ENCODE results near the gene MTHFD1L.

Gene MTHFD1L

DNA sequence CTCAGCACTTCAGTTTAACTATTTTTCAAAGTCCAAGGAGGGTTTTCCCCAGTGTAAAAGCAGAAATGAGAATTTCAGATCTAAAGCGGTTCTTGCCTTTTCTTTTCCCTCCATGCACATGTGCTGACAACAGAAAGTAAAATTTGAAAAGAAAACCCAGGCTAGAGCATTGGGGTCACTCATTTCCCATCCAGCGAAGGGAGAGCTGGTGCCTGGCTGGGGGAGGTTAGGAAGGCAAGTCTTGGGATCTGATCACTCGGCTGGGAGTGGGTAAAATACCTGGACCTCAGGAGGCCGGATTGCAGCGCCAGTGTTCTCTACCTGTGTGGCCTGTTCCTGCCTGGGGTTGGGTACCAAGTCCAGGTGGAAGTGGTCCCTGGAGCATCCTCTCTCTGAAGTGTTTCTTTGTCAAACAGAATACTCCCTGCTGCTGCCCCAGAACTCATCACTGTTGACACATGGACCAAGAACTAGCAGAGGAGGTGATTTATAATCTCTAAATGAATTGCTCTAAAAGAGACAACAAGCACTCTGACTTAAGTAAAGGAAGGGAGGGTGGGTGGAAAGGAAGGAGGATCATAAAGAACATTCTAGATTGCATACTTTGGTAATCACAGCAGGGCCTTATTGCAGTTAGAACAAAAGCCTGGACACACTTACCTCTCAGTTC lies 136.0 kb downstream of the MTHFD1L start:
- no peak overlapping the region for H3K4me3 ChIP-seq (ENCODE audit: low read length)
- no peaks in the 10 kb centered on the region; the same call in 1 of the 2 replicates for H3F3A ChIP-seq (ENCODE audit: control insufficient read depth, insufficient read depth)
- H3K27me3 ChIP-seq (ENCODE audit: control insufficient read depth, low read length), result no peaks in the 10 kb centered on the region
- H4K20me1 ChIP-seq (ENCODE audit: control insufficient read depth, insufficient read depth, low read depth, low read length), result no peaks in the 10 kb centered on the region
- H3K36me3 ChIP-seq (ENCODE audit: control insufficient read depth, low read length), result peaks cover 9% of the 10 kb centered on the region
- H3K27ac ChIP-seq (ENCODE audit: low read depth, low read length), result no peak overlapping the region
- no peaks in the 10 kb centered on the region for H3K9me3 ChIP-seq (ENCODE audit: control insufficient read depth, insufficient read depth, low read length)
- H3K9me2 ChIP-seq (replicated peaks; ENCODE audit: control insufficient read depth, low read length), result no peaks in the 10 kb centered on the region
- H3K79me2 ChIP-seq (ENCODE audit: control insufficient read depth, low read length), result no peaks in the 10 kb centered on the region
- no peaks in the 10 kb centered on the region for H3K4me1 ChIP-seq (ENCODE audit: control insufficient read depth, low read length)
- no peak for TF ChIP-seq EZH2phosphoT487 (IDR thresholded peaks at IDR 0.05; ENCODE audit: borderline replicate concordance, low read length)
- TF ChIP-seq, protein P1, sequence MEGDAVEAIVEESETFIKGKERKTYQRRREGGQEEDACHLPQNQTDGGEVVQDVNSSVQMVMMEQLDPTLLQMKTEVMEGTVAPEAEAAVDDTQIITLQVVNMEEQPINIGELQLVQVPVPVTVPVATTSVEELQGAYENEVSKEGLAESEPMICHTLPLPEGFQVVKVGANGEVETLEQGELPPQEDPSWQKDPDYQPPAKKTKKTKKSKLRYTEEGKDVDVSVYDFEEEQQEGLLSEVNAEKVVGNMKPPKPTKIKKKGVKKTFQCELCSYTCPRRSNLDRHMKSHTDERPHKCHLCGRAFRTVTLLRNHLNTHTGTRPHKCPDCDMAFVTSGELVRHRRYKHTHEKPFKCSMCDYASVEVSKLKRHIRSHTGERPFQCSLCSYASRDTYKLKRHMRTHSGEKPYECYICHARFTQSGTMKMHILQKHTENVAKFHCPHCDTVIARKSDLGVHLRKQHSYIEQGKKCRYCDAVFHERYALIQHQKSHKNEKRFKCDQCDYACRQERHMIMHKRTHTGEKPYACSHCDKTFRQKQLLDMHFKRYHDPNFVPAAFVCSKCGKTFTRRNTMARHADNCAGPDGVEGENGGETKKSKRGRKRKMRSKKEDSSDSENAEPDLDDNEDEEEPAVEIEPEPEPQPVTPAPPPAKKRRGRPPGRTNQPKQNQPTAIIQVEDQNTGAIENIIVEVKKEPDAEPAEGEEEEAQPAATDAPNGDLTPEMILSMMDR (IDR thresholded peaks at IDR 0.05; ENCODE audit: low read depth, low read length, poor library complexity, severe bottlenecking), result no peak
- no peak overlapping the region for H3K4me2 ChIP-seq (ENCODE audit: low read length)

DNA sequence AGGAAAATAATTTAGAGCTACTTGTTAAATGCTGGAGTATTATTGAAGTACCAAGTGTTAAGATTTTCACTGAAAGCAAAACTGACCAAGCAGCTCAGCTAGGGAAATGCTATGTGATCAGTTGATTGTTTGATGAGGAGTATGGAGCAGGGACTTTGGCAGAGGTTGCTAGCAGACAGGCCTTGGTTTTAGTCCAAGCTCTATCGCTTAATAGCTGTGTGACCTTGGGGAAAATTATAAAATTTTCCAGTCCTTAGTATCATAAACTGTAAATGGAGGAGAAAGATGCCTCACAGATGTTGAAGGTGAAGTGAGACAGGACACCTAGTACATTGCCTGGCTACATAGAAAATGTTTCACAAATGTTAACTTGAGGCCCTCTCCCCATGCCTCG lies 136.6 kb downstream of the MTHFD1L start:
- TF ChIP-seq, protein P1 (IDR thresholded peaks at IDR 0.05; ENCODE audit: low read depth, low read length, poor library complexity, severe bottlenecking), result no peak
- TF ChIP-seq EZH2phosphoT487 (IDR thresholded peaks at IDR 0.05; ENCODE audit: borderline replicate concordance, low read length), result no peak
- H3K27me3 ChIP-seq (ENCODE audit: control insufficient read depth, low read length), result no peaks in the 10 kb centered on the region
- H3K4me1 ChIP-seq (ENCODE audit: control insufficient read depth, low read length), result no peaks in the 10 kb centered on the region
- H3K79me2 ChIP-seq (ENCODE audit: control insufficient read depth, low read length), result no peaks in the 10 kb centered on the region
- no peak overlapping the region for H3K4me2 ChIP-seq (ENCODE audit: low read length)
- no peaks in the 10 kb centered on the region for H3K9me3 ChIP-seq (ENCODE audit: control insufficient read depth, insufficient read depth, low read length)
- H3K27ac ChIP-seq (ENCODE audit: low read depth, low read length), result no peak overlapping the region
- H3K4me3 ChIP-seq (ENCODE audit: low read length), result no peak overlapping the region
- H3F3A ChIP-seq (ENCODE audit: control insufficient read depth, insufficient read depth), result no peaks in the 10 kb centered on the region; the same call in 1 of the 2 replicates
- H4K20me1 ChIP-seq (ENCODE audit: control insufficient read depth, insufficient read depth, low read depth, low read length), result no peaks in the 10 kb centered on the region
- H3K9me2 ChIP-seq (replicated peaks; ENCODE audit: control insufficient read depth, low read length), result no peaks in the 10 kb centered on the region
- peaks cover 6% of the 10 kb centered on the region; the same call in 1 of the 2 replicates for H3K36me3 ChIP-seq (ENCODE audit: control insufficient read depth, low read length)

DNA sequence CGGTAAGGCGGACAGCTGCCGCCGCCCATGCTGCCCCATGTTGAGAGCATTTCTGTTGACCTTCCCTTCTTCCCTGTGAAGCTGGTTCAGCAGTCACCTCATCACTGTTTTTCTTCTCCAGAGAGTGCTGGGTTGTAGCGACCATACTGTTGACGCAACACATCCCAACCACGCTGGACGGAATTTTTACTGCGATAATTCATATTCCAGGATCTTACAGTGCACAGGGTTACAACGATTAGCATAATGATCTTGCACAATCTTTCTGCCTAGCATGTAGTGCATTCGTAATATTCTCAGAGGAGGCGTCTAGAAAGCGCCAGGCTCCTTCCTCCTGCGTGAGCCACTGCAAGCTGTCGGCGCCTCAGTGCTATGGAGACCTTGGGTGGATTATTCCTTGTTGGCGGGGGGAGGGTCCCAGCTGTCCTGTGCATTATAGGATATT lies 137.0 kb downstream of the MTHFD1L start:
- H3K4me1 ChIP-seq (ENCODE audit: control insufficient read depth, low read length), result no peaks in the 10 kb centered on the region
- no peaks in the 10 kb centered on the region for H3K9me2 ChIP-seq (replicated peaks; ENCODE audit: control insufficient read depth, low read length)
- H4K20me1 ChIP-seq (ENCODE audit: control insufficient read depth, insufficient read depth, low read depth, low read length), result no peaks in the 10 kb centered on the region
- H3K4me3 ChIP-seq (ENCODE audit: low read length), result no peak overlapping the region
- H3K36me3 ChIP-seq (ENCODE audit: control insufficient read depth, low read length), result peaks cover 9% of the 10 kb centered on the region; the same call in 1 of the 2 replicates
- no peaks in the 10 kb centered on the region for H3K79me2 ChIP-seq (ENCODE audit: control insufficient read depth, low read length)
- no peaks in the 10 kb centered on the region for H3K27me3 ChIP-seq (ENCODE audit: control insufficient read depth, low read length)
- no peak overlapping the region for H3K27ac ChIP-seq (ENCODE audit: low read depth, low read length)
- H3F3A ChIP-seq (ENCODE audit: control insufficient read depth, insufficient read depth), result no peaks in the 10 kb centered on the region; the same call in 1 of the 2 replicates
- no peak overlapping the region for H3K4me2 ChIP-seq (ENCODE audit: low read length)
- TF ChIP-seq EZH2phosphoT487 (IDR thresholded peaks at IDR 0.05; ENCODE audit: borderline replicate concordance, low read length), result no peak
- TF ChIP-seq, protein P1 (IDR thresholded peaks at IDR 0.05; ENCODE audit: low read depth, low read length, poor library complexity, severe bottlenecking), result no peak
- H3K9me3 ChIP-seq (ENCODE audit: control insufficient read depth, insufficient read depth, low read length), result no peaks in the 10 kb centered on the region

Measured in DOHH2 (cell line).